GM21447 (cell line): ENCODE measurements around the gene CNN3.

Experiments
- ATAC-seq: cut with Tn5 transposase; IDR thresholded peaks from one replicate; pipeline ENCODE4 v1.9.1; 2021; ENCODE audit not compliant: unreplicated experiment

Gene CNN3

GRCh38 chr1:94926915-94927404 lies at the start of gene CNN3:
Gene CNN3 (minus strand): TSS chr1:94927110. CDS start chr1:94926894, 216 bp downstream.
- ATAC-seq, result peak; percentile 83

GRCh38 chr1:94974824-94975223 lies 47.9 kb upstream of the CNN3 start:
- ATAC-seq, result no peak

GRCh38 chr1:94974241-94974640 lies 47.3 kb upstream of the CNN3 start:
- ATAC-seq, result no peak

- no peak for ATAC-seq
Measured at GRCh38 chr1:94973309-94973922, 46.5 kb upstream of the CNN3 start.

- ATAC-seq, result no peak
Measured at GRCh38 chr1:94971491-94971924, 44.6 kb upstream of the CNN3 start.

GRCh38 chr1:94970783-94971182 lies 43.9 kb upstream of the CNN3 start:
- ATAC-seq, result no peak

- ATAC-seq, result no peak
Measured at GRCh38 chr1:94969137-94969536, 42.2 kb upstream of the CNN3 start.

- ATAC-seq, result no peak
Measured at GRCh38 chr1:94966033-94966432, 39.1 kb upstream of the CNN3 start.

- no peak for ATAC-seq
Measured at GRCh38 chr1:94963864-94964263, 37.0 kb upstream of the CNN3 start.

GRCh38 chr1:94962409-94963265 lies 35.7 kb upstream of the CNN3 start:
- ATAC-seq, result peak; percentile 99

GRCh38 chr1:94961988-94962387 lies 35.1 kb upstream of the CNN3 start:
- no peak for ATAC-seq

GRCh38 chr1:94961582-94961981 lies 34.7 kb upstream of the CNN3 start:
- no peak for ATAC-seq

GRCh38 chr1:94958081-94958480 lies 31.2 kb upstream of the CNN3 start:
- ATAC-seq, result no peak

GRCh38 chr1:94955767-94956632 lies 29.1 kb upstream of the CNN3 start:
- no peak for ATAC-seq

- no peak for ATAC-seq
Measured at GRCh38 chr1:94954263-94955220, 27.6 kb upstream of the CNN3 start.

- ATAC-seq, result no peak
Measured at GRCh38 chr1:94953746-94954145, 26.8 kb upstream of the CNN3 start.

- ATAC-seq, result no peak
Measured at GRCh38 chr1:94953107-94953506, 26.2 kb upstream of the CNN3 start.

GRCh38 chr1:94952539-94952938 lies 25.6 kb upstream of the CNN3 start:
- no peak for ATAC-seq

GRCh38 chr1:94951509-94952208 lies 24.7 kb upstream of the CNN3 start:
- no peak for ATAC-seq

GRCh38 chr1:94951046-94951445 lies 24.1 kb upstream of the CNN3 start:
- ATAC-seq, result no peak
